MM.1S (cell line): Measurements from ENCODE around the gene HTR3B.
"Not testable (repeated sequence)": the region's sequence is repeated elsewhere in the genome, so short reads cannot be mapped to it uniquely, and the experiment has no call there.

ENCODE experiments used
- DNase-seq: peaks from one replicate; pipeline ENCODE4 v3.0.0-alpha.2; 2015
- H2AFZ ChIP-seq: fragments of 300-600 bp; sonication (generic); 2 replicates; pipeline ENCODE4 v1.6.0; 2016; ENCODE audit warnings: antibody characterized with exemption, low read length
- H3F3A ChIP-seq: fragments of 300-600 bp; sonication (generic); 2 replicates; pipeline ENCODE4 v1.6.1; 2016; ENCODE audit warnings: mild to moderate bottlenecking, antibody characterized with exemption, low read length, moderate library complexity, mixed read lengths; ENCODE audit not compliant: insufficient read depth
- H3K27ac ChIP-seq: fragments of 300-600 bp; sonication (generic); 2 replicates; pipeline ENCODE4 v1.5.1; 2016; ENCODE audit warnings: mild to moderate bottlenecking, low read length
- H3K27me3 ChIP-seq: fragments of 300-600 bp; sonication (generic); replicated peaks from 2 replicates; pipeline ENCODE4 v1.6.0; 2016; ENCODE audit warnings: low read length; ENCODE audit not compliant: insufficient read depth
- H3K36me3 ChIP-seq: fragments of 300-600 bp; sonication (generic); replicated peaks from 2 replicates; pipeline ENCODE4 v1.6.1; 2016; ENCODE audit warnings: mild to moderate bottlenecking, low read length, mixed read lengths; ENCODE audit not compliant: insufficient read depth
- H3K4me1 ChIP-seq: fragments of 300-600 bp; sonication (generic); 2 replicates; pipeline ENCODE4 v1.6.1; 2016; ENCODE audit warnings: low read length, mixed read lengths
- H3K4me2 ChIP-seq: fragments of 300-600 bp; sonication (generic); 2 replicates; pipeline ENCODE4 v1.6.0; 2016; ENCODE audit warnings: low read depth, low read length
- H3K4me3 ChIP-seq: fragments of 300-600 bp; sonication (generic); 2 replicates; pipeline ENCODE4 v1.5.1; 2016; ENCODE audit warnings: low read length, mixed read lengths
- H3K79me2 ChIP-seq: fragments of 300-600 bp; sonication (generic); 2 replicates; pipeline ENCODE4 v1.6.1; 2016; ENCODE audit warnings: mixed run types, low read length, mixed read lengths
- H3K9ac ChIP-seq: fragments of 300-600 bp; sonication (generic); 2 replicates; pipeline ENCODE4 v1.6.1; 2016; ENCODE audit warnings: low read length, mixed read lengths
- H3K9me2 ChIP-seq: fragments of 300-600 bp; sonication (generic); replicated peaks from 2 replicates; pipeline ENCODE4 v1.6.1; 2016; ENCODE audit warnings: mild to moderate bottlenecking, low read length, mixed read lengths; ENCODE audit not compliant: insufficient read depth
- H3K9me3 ChIP-seq: fragments of 300-600 bp; sonication (generic); replicated peaks from 2 replicates; pipeline ENCODE4 v1.6.1; 2016; ENCODE audit warnings: mild to moderate bottlenecking, low read length, mixed read lengths; ENCODE audit not compliant: insufficient read depth
- H4K20me1 ChIP-seq: fragments of 300-600 bp; sonication (generic); 2 replicates; pipeline ENCODE4 v1.6.1; 2016; ENCODE audit warnings: mild to moderate bottlenecking, low read length, moderate library complexity, mixed read lengths; ENCODE audit not compliant: insufficient read depth
- EZH2 ChIP-seq: fragments of 300-600 bp; sonication (generic); optimal IDR thresholded peaks from 2 replicates; pipeline ENCODE3; 2017; ENCODE audit warnings: low read depth, mild to moderate bottlenecking, antibody characterized with exemption, low read length, mixed read lengths
- EZH2phosphoT487 ChIP-seq: fragments of 300-600 bp; sonication (generic); IDR thresholded peaks from 2 replicates; pipeline ENCODE4 v1.6.1; 2018; ENCODE audit warnings: antibody characterized with exemption, low read length
- TF ChIP-seq, protein P1 (sequence below): fragments of 300-600 bp; sonication (generic); IDR thresholded peaks from 2 replicates; pipeline ENCODE4 v1.5.1; 2016; ENCODE audit warnings: antibody characterized with exemption, low read length, mixed read lengths

Gene HTR3B

DNA sequence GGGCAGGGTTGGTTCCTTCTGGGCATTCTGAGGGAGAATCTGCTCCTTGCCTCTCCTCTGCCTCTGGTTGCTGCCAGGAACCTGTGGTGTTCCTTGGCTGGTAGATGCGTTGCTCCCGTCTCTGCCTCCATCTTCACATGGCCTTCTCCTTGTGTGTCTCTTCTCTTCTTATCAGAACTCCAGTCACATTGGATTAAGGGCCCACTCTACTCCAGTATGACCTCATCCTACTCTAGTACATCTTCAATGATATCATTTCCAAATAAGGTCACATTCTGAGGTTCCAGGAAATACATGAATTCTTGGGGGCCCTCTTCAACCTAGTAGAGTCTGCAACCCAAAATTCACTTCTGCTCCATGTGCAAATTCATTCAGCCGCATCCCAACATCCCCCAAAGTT is 33.3 kb downstream of the HTR3B start:
- Histone ChIP-seq H3K4me3 (no peak overlapping the region), H2AFZ (no peak overlapping the region), H3K27me3 (no peaks in the 10 kb centered on the region), H3K4me2 (no peak overlapping the region), H3K9me2 (no peaks in the 10 kb centered on the region), H3K9ac (no peak overlapping the region), H3K27ac (no peak overlapping the region), H3F3A (no peaks in the 10 kb centered on the region), H3K9me3 (no peaks in the 10 kb centered on the region), H3K79me2 (no peaks in the 10 kb centered on the region), H3K4me1 (no peaks in the 10 kb centered on the region), H4K20me1 (no peaks in the 10 kb centered on the region), H3K36me3 (no peaks in the 10 kb centered on the region)
- TF ChIP-seq, protein P1, sequence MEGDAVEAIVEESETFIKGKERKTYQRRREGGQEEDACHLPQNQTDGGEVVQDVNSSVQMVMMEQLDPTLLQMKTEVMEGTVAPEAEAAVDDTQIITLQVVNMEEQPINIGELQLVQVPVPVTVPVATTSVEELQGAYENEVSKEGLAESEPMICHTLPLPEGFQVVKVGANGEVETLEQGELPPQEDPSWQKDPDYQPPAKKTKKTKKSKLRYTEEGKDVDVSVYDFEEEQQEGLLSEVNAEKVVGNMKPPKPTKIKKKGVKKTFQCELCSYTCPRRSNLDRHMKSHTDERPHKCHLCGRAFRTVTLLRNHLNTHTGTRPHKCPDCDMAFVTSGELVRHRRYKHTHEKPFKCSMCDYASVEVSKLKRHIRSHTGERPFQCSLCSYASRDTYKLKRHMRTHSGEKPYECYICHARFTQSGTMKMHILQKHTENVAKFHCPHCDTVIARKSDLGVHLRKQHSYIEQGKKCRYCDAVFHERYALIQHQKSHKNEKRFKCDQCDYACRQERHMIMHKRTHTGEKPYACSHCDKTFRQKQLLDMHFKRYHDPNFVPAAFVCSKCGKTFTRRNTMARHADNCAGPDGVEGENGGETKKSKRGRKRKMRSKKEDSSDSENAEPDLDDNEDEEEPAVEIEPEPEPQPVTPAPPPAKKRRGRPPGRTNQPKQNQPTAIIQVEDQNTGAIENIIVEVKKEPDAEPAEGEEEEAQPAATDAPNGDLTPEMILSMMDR, result no peak
- TF ChIP-seq EZH2phosphoT487 (no peak), EZH2 (no peak)
- DNase-seq, result no peak

DNA sequence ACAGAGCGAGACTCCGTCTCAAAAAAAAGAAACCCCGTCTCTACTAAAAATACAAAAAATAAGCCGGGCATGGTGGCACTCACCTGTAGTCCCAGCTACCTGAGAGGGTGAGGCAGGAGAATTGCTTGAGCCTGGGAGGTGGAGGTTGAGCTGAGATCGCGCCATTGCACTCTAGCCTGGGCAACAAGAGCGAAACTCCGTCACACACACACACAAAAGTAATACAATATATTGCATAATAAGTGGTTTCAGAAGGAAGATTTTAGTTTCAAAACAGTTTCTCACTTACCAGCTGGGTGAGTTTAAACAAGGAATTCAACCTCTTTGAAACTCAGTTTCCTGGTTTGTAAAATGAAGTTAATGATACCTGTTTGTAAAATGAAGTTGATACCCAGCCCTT is 37.7 kb downstream of the HTR3B start:
- DNase-seq, result no peak
- Histone ChIP-seq H3K4me2 (no peak overlapping the region), H3K36me3 (no peaks in the 10 kb centered on the region), H3K4me1 (no peaks in the 10 kb centered on the region), H3K9ac (no peak overlapping the region), H2AFZ (no peak overlapping the region), H3K79me2 (no peaks in the 10 kb centered on the region), H3F3A (no peaks in the 10 kb centered on the region), H3K4me3 (no peak overlapping the region), H3K27me3 (no peaks in the 10 kb centered on the region), H3K9me2 (no peaks in the 10 kb centered on the region), H3K9me3 (no peaks in the 10 kb centered on the region), H3K27ac (no peak overlapping the region), H4K20me1 (no peaks in the 10 kb centered on the region)
- TF ChIP-seq EZH2phosphoT487, result no peak
- TF ChIP-seq, protein P1, result no peak
- TF ChIP-seq EZH2, result no peak

DNA sequence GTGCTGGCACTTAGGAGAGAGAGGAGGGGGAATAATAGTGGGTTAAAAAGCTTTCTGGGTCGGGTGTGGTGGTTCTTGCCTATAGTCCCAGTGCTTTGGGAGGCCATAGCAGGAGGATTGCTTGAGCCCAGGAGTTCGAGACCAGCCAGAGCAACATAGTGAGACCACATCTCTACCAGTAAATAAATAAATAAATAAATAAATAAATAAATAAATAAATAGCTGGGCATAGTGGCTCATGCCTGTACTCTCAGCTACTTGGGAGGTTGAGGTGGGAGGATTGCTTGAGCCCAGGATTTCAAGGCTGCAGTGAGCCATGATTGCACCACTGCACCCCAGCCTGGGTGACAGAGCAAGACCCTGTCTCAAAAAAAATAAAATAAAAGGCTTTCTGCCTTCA is 41.6 kb downstream of the HTR3B start:
- not testable (repeated sequence) for H4K20me1 ChIP-seq, H2AFZ ChIP-seq, H3K9ac ChIP-seq, H3K4me1 ChIP-seq, H3K9me2 ChIP-seq, H3K9me3 ChIP-seq, H3K27me3 ChIP-seq, H3K27ac ChIP-seq, H3F3A ChIP-seq, H3K79me2 ChIP-seq, H3K4me3 ChIP-seq, DNase-seq, H3K36me3 ChIP-seq, H3K4me2 ChIP-seq

DNA sequence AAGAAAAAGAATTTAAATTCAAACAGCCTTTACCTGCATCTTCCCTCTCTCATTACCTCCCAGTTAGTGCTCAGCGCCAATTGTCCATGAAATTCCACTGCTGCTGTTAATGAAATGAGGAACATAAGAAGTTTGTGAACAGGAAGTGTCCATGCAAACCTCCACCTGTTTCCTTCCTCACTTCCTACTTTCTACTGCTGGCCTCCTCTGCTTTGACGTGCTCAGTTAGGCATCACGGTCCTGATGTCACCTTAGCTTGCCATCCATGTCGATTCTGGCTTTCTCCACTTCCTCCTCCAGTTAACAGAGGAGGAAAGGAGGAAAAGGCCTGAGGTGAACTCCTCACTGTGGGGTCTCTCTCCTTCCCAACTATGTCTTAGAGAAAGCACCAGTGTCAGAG is 43.4 kb downstream of the HTR3B start:
- Histone ChIP-seq H3K4me2 (no peak overlapping the region), H3K9ac (no peak overlapping the region), H2AFZ (no peak overlapping the region), H3F3A (no peaks in the 10 kb centered on the region), H3K4me3 (no peak overlapping the region), H3K79me2 (no peaks in the 10 kb centered on the region), H3K36me3 (no peaks in the 10 kb centered on the region), H3K9me2 (no peaks in the 10 kb centered on the region), H3K4me1 (no peaks in the 10 kb centered on the region), H3K9me3 (no peaks in the 10 kb centered on the region), H3K27me3 (no peaks in the 10 kb centered on the region), H3K27ac (no peak overlapping the region), H4K20me1 (no peaks in the 10 kb centered on the region)
- DNase-seq, result no peak
- TF ChIP-seq EZH2phosphoT487 (no peak), EZH2 (no peak)
- TF ChIP-seq, protein P1, result no peak
